NK-92 (cell line): Measurements from ENCODE around the gene TACC3.
"Not testable (repeated sequence)": the region's sequence is repeated elsewhere in the genome, so short reads cannot be mapped to it uniquely, and the experiment has no call there.

Experiments
- DNase-seq: peaks from one replicate; lab custom pipeline; 2025; ENCODE audit not compliant: unreplicated experiment; lab: John Stamatoyannopoulos, UW

TACC3 gene

GRCh38 chr4:1701671-1702070 is 19.6 kb upstream of the TACC3 start:
- DNase-seq, result not testable (repeated sequence)

DNA sequence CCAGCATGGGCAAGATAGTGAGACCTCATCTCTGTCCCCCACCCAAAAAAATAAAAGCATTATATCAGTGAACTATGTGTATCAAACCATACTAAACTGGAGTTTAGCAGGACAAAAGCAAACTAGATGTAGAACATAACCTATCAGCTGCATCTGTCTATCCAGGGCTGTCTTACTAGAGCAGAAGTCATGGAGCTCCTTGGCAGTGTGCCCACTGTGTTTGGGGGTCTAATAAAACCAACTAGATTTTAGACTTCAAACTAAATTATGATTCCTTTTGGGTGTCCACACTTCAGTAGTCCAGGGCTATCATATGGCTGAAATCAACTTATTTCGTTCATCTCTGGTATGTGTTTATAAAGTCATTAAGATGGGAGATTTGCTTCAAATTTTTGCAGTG is 17.5 kb upstream of the TACC3 start:
- DNase-seq, result no peak

DNA sequence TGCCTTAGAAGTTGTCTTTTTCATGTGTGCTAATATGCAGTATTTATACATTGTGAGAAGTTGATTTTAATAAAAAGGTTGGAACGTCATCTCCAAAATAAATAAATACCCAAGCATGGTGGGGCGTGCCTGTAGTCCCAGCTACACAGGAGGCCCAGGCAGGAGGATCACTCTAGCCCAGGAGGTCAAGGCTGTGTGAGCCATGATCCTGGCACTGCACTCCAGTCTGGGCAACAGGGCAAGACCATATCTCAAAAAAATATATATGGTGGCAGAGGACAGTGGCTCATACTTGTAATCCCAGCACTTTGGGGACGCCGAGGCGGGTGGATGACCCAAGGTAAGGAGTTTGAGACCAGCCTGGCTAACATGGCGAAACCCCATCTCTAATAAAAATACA is 15.6 kb upstream of the TACC3 start:
- DNase-seq, result no peak

- DNase-seq, result no peak
These were observed 15.0 kb upstream of the TACC3 start for GRCh38 chr4:1706358-1706757.

- no peak for DNase-seq
These were observed 12.7 kb upstream of the TACC3 start for GRCh38 chr4:1708581-1708980.

DNA sequence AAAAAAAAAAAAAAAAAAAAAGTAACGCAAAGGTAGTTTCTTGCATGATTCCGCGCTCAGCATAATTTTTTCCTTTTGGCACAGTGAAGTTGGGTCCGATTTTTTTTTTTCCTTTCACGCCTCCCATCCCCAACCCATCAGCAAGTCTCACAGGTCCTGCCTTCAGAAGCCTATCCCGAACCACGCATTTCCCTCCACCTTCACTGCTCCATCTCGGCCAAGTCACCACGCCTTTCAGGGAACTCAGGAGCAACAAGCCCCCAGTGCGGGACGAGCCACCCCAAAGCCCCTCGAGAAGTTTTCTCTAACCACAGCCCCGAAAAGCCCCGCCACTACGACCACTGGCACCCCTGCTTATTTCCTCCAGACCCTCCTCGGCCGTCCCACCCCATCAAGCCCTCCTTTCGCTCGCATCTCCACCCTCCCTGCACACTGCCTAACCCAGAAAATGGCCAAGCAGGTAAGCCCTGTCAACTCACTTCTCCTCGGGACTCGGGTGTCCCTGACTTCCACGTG is 10.2 kb upstream of the TACC3 start:
- DNase-seq, result no peak

DNA sequence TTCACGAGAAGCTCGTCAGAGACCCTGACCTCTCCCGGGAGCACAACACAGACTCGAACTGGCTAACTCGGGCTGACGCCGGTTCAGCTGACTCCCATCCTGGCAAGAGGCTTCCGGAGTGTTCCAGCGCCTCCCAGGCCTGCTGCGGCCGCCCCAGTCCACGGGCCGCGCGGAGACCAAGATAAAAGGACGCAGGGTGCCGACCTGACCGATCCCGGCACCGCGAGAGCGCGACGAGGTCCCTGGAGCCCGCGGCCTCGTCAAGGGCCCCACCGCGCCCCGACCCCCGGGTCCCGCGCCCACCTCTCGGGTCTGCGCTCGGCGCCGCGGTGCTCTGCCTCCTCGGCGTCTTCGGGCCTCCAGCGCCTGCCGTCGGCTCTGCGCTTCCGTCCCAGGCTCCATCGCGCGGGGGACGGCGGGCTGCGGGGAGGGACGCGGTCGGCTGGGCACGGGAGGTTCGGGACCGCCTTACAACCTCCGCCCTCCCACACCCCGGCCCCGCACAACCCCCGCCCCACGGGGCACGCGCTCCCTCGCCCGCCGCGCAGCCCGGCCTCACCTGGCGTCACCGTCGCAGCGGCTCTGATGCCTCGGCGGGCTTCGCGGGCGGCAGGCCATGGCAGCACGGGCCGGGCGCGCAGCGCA is 9.6 kb upstream of the TACC3 start:
- no peak for DNase-seq

- peak; percentile 90 for DNase-seq
These were observed 8.9 kb upstream of the TACC3 start, which contains the start of gene SLBP for GRCh38 chr4:1712216-1713002. SLBP (minus strand) TSS chr4:1712319; CDS start chr4:1712188, 131 bp downstream.

DNA sequence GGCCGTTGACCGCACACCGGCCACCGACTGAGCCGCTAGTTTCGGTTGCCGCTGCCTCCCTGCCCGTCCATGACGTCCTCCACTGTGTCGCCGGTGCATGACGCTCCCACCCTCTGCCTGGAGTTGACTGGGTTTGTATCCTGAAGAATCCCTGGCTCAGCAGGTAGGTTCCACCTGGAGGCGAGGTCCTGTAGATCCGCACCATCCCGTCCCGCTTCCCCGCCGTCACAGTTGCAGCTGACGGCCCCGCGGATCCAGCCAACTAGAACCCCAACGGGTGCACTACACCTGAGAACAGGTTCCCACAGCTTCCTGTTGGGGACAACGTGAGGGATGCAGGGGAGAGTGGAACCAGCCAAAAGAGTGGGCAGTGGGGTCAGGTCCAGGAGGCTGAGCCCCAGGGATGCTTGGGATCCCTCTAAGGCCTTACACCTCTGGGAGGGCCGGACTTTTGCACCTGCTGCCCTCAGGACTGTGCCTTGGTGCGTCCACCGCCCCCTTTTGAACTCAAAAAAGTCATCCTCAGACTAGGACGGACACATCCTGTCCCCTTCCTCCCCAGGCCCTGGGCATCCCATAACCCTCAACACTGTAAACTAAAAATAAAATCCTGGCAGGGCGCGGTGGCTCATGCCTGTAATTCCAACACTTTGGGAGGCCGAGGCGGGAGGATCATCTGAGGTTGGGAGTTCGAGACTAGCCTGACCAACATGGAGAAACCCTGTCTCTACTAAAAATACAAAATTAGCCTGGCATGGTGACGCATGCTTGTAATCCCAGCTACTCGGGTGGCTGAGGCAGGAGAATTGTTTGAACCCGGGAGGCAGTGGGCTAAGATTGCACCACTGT is 8.1 kb upstream of the TACC3 start:
- no peak for DNase-seq

- DNase-seq, result no peak
These were observed 6.9 kb upstream of the TACC3 start for GRCh38 chr4:1714303-1715001.

GRCh38 chr4:1715002-1715758 is 6.1 kb upstream of the TACC3 start:
- no peak for DNase-seq

GRCh38 chr4:1716065-1716945 is 5.0 kb upstream of the TACC3 start:
- no peak for DNase-seq

GRCh38 chr4:1717129-1718094 is 3.9 kb upstream of the TACC3 start:
- DNase-seq, result no peak

DNA sequence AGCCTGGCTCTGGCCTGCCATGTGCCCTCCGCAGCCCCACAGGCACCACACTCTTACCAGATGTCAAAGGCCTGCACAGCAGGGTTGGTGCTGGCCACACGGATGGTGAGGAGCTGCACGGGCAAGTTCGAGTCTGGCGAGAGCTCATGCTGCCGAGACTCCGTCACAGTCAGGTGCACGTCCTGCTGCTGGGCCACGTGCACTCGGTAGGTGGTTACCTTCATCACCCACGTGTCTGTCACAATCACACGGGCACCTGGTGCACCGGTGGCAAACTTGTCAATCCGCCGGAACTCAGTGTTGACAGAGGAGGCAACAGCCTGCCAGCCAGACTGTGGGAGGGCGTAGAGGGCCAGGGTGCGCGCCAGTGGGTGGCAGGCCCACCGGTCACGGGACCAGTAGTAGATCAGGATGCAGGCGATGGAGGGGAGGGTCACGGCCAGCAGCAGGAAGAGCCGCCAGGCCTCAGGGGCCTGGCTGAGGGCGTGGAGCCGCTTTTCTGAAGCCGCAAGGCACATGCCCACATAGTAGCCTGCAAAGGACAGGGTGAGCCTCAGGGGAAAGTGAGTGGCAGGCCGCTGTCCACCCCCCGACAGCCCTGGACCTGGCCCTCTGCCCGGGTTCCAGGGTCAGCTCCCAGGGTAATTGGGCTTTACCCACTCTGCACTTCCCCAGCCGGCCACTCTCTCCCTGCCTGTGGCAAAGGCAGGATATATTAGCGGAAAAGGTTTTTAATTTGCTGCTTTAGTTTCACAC is 3.0 kb upstream of the TACC3 start:
- no peak for DNase-seq

GRCh38 chr4:1720163-1720983 is 948 bp upstream of the TACC3 start:
- DNase-seq, result no peak
